Kidney (tissue), 14 donors: ENCODE data around the gene COL15A1. TPM values are rescaled to one million over a fixed set of nuclear protein-coding genes. Genes with fewer than 3 reads are reported as not detected.

Experiments
- DNase-seq, 5 donors: peaks; one replicate each; pipeline ENCODE4 v3.0.0-alpha.2; 2013 to 2020
- FAIRE-seq: peaks from 2 replicates; lab custom pipeline; 2012; peaks lifted over from hg19 to GRCh38; lab: Jason Lieb, UNC
- H3K27ac ChIP-seq, 2 donors: one replicate each; pipeline ENCODE4 v1.7.0; 2013; ENCODE audit warnings: low read depth in 2 of 2, low read length in 2 of 2, inconsistent platforms in 1 of 2
- H3K27me3 ChIP-seq: one replicate; pipeline ENCODE4 v1.7.1; 2013; ENCODE audit warnings: low read length, inconsistent platforms; ENCODE audit not compliant: control insufficient read depth, insufficient read depth
- H3K36me3 ChIP-seq, 3 donors: one replicate each; pipeline versions ENCODE4 v1.7.0 to v1.7.1; 2013; ENCODE audit warnings: low read length in 3 of 3, control low read depth in 1 of 3, inconsistent platforms in 1 of 3; ENCODE audit not compliant: insufficient read depth in 3 of 3, control insufficient read depth in 2 of 3
- H3K4me1 ChIP-seq, 3 donors: one replicate each; pipeline versions ENCODE4 v1.7.0 to v1.7.1; 2013; ENCODE audit warnings: low read length in 3 of 3, inconsistent platforms in 1 of 3, low read depth in 1 of 3; ENCODE audit not compliant: control insufficient read depth in 2 of 3, insufficient read depth in 2 of 3
- H3K4me3 ChIP-seq, 3 donors: one replicate each; pipeline versions ENCODE4 v1.7.0 to v1.8.1; 2013; ENCODE audit warnings: low read length in 3 of 3, control low read depth in 1 of 3, inconsistent platforms in 1 of 3
- H3K9ac ChIP-seq, 3 donors: one replicate each; pipeline versions ENCODE4 v1.7.0 to v1.7.1; 2013; ENCODE audit warnings: low read length in 3 of 3, control low read depth in 1 of 3, inconsistent platforms in 1 of 3
- H3K9me3 ChIP-seq, 3 donors: one replicate each; pipeline versions ENCODE4 v1.7.0 to v1.7.1; 2013; ENCODE audit warnings: low read length in 3 of 3, control low read depth in 1 of 3, inconsistent platforms in 1 of 3; ENCODE audit not compliant: control insufficient read depth in 2 of 3, insufficient read depth in 1 of 3
- CTCF ChIP-seq: IDR thresholded peaks from 3 replicates; pipeline ENCODE4 v1.5.1; 2012; ENCODE audit warnings: mild to moderate bottlenecking, moderate library complexity, borderline replicate concordance; ENCODE audit not compliant: insufficient read depth; ENCODE audit errors: extremely low read depth
- intact Hi-C: fragments of 100-400 bp; cut with DNase I; formaldehyde crosslinking; loops from one replicate; pipeline ENCODE4 v1.11.1; 2022
- polyA plus RNA-seq: library from polyadenylated mRNA; stranded (reverse); fragments of 350-450 nt; fragmentation: Illumina TruSeq; extraction: RNeasy Lipid Tissue Mini Kit (QIAGEN cat#74804); gene quantifications from one replicate; pipeline ENCODE4 v1.2.3, GENCODE V29; 2014; ENCODE audit warnings: low read depth, low replicate concordance; ENCODE audit not compliant: insufficient read depth
- total RNA-seq: library from RNA; stranded (reverse); fragmentation: NEBNext Ultra II Directional; extraction: Animal tissue kit (Norgen Biotek cat#: 25700); gene quantifications from one replicate; pipeline ENCODE4 v1.2.1, GENCODE V29; 2021
- donor health status: control.
- donor health status: control.
- donor health status: control.
- donor health status: control.
- donor health status: control.
- donor health status: DM: yes; HTN: yes; CAD: no.
- donor health status: Normal renal cell carcinoma (clear cell type).

Gene COL15A1
- total and polyA plus RNA-seq, 2 donors from 2014 or later, result 4.7 to 42.0 TPM

GRCh38 chr9:99039505-99040182 is 95.9 kb downstream of the COL15A1 start:
- intact Hi-C loops, result no loop called here
- Histone ChIP-seq H3K4me3 (no peak overlapping the region), H3K9ac (no peak overlapping the region), H3K36me3 (no peaks in the 10 kb centered on the region), H3K9me3 (peaks cover 0 to 1% (median 0%) of the 10 kb centered on the region in 3 donors), H3K27me3 (no peaks in the 10 kb centered on the region), H3K4me1 (no peaks in the 10 kb centered on the region), H3K27ac (no peak overlapping the region)
- no peak for DNase-seq
- no peak for FAIRE-seq
- no peak for TF ChIP-seq CTCF

GRCh38 chr9:99040251-99040900 is 96.7 kb downstream of the COL15A1 start:
- TF ChIP-seq CTCF, result no peak
- Histone ChIP-seq H3K9me3 (peaks cover 0 to 8% (median 0%) of the 10 kb centered on the region in 3 donors), H3K9ac (no peak overlapping the region), H3K36me3 (no peaks in the 10 kb centered on the region), H3K4me3 (no peak overlapping the region), H3K4me1 (no peaks in the 10 kb centered on the region), H3K27me3 (no peaks in the 10 kb centered on the region), H3K27ac (no peak overlapping the region)
- DNase-seq (no peak), FAIRE-seq (no peak)
- intact Hi-C loops, result no loop called here

- Histone ChIP-seq H3K4me3 (no peak overlapping the region), H3K27ac (no peak overlapping the region), H3K9ac (no peak overlapping the region), H3K27me3 (no peaks in the 10 kb centered on the region), H3K36me3 (no peaks in the 10 kb centered on the region), H3K9me3 (peaks cover 0 to 8% (median 0%) of the 10 kb centered on the region in 3 donors), H3K4me1 (no peaks in the 10 kb centered on the region)
- no peak for DNase-seq
- intact Hi-C loops, result no loop called here
- FAIRE-seq, result no peak
- TF ChIP-seq CTCF, result no peak
Measured at GRCh38 chr9:99040911-99041582, 97.3 kb downstream of the COL15A1 start.
